ENCODE data around the gene IL11.
A peak's percentile ranks its signal among the peaks of the same experiment; 100 is the strongest.
"Not testable (repeated sequence)": the region's sequence is repeated elsewhere in the genome, so short reads cannot be mapped to it uniquely, and the experiment has no call there.

Gene IL11

DNA sequence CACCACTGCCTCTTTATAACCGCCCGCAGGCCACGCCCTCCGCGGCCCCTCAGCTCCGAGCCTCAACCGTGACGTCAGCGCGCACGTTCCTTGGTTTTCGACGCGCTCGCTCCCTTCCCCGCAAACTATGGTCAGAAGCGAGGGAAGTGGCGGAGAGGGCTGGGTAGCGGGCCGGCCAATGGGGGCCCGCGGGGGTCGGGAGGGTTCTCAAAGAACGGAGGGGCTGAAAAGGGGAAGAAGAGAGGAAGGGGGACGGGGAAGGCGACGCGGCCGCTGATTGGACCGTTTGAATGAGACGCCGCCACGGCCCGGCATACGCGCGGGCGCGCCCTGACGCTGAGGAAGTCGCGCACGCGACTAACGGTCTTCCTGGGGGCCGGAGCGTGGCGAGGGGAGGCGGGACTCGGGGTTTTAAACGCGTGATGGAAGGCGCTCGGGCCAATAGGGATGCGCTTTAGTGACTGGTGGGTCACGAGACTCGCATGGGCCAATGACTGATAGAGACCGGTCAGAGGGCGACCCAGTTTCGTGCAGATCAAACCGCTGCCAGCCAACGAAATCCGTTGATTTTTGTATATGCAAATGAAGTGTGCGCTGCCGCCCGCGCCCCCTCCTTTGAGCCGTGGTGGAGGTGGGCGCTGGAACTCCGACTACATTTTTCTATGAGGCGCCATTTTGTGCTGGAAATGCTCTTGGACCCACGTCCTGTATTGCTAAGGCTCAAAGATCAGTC lies 37.7 kb upstream of the IL11 start:
- H3K4me3 ChIP-seq (ENCODE audit: low read depth, low read length), result peak overlapping the region; percentile 85
- TF ChIP-seq, protein P1, sequence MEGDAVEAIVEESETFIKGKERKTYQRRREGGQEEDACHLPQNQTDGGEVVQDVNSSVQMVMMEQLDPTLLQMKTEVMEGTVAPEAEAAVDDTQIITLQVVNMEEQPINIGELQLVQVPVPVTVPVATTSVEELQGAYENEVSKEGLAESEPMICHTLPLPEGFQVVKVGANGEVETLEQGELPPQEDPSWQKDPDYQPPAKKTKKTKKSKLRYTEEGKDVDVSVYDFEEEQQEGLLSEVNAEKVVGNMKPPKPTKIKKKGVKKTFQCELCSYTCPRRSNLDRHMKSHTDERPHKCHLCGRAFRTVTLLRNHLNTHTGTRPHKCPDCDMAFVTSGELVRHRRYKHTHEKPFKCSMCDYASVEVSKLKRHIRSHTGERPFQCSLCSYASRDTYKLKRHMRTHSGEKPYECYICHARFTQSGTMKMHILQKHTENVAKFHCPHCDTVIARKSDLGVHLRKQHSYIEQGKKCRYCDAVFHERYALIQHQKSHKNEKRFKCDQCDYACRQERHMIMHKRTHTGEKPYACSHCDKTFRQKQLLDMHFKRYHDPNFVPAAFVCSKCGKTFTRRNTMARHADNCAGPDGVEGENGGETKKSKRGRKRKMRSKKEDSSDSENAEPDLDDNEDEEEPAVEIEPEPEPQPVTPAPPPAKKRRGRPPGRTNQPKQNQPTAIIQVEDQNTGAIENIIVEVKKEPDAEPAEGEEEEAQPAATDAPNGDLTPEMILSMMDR (IDR thresholded peaks at IDR 0.05; ENCODE audit: low read depth, low read length, missing control alignments), result no peak
- DNase-seq (ENCODE audit: low read depth), result peak; percentile 99

- H3K4me3 ChIP-seq (ENCODE audit: low read depth, low read length), result peak within 1 kb of the TSS; percentile 85
- DNase-seq (ENCODE audit: low read depth), result not testable (repeated sequence)
Measured at GRCh38 chr19:55407550-55407799, 37.2 kb upstream of the IL11 start, which contains the start of gene UBE2S. Gene UBE2S, minus strand, starts transcription at chr19:55407788. Its CDS starts 199 bp downstream, at chr19:55407589.

GRCh38 chr19:55406826-55407549 lies 36.7 kb upstream of the IL11 start:
- TF ChIP-seq, protein P1 (IDR thresholded peaks at IDR 0.05; ENCODE audit: low read depth, low read length, missing control alignments), result no peak
- peak overlapping the region; percentile 85 for H3K4me3 ChIP-seq (ENCODE audit: low read depth, low read length)
- no peak for DNase-seq (ENCODE audit: low read depth)

DNA sequence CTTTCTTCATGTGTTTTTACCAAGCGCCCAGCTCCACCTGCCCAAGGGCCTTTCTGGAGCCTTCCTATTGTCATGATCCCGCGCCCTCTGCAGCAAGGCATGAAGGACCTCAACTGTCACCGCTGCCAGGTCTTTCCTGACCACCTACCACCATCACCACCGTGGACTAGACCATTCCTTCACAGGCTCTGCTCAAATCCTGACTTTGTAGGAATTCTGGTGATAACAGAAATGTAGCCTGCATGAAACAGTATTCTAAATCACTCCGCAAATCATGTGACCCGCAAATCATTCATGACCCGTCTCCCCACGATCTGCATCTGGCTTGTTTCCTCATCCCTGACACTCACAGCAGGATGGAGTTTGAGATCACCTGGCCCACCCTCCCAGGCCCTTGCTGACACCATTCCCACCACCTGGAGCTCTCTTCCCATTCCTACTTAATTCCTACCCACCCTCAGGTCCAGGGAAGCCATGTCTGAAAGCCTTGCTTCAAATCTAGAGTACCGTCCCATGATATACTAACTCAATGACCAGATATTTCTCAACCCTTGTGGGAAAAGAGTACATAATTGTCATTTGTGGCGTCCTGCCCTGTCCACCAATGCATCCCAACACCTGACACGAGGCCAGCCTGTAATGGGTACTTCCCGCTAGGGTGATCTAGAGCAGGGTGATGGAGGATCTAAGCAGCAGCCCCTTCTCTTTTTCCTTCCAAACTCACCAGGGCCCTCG lies 36.0 kb upstream of the IL11 start:
- TF ChIP-seq, protein P1 (IDR thresholded peaks at IDR 0.05; ENCODE audit: low read depth, low read length, missing control alignments), result no peak
- peak overlapping the region; percentile 85 for H3K4me3 ChIP-seq (ENCODE audit: low read depth, low read length)
- no peak for DNase-seq (ENCODE audit: low read depth)

DNA sequence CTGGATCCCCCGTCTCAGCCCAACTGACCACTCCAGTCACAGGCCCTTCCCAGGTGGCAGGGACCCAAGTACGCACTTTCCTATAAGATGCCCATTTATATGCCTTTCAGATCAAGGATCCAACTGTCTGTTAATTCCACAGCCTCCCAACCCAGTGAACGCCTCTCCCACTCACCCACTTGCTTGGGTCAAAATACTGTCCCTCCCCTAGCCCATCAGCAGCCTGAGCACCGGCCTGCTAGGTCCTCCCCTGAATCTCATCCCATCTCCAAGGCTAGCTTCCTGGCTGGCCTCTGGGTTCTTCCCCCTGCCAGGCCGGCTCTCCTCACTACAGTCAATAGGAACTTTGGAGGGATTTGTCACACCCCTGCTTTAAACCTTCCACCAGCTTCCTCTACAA lies 35.4 kb upstream of the IL11 start:
- no peak for DNase-seq (ENCODE audit: low read depth)
- H3K4me3 ChIP-seq (ENCODE audit: low read depth, low read length), result peak overlapping the region; percentile 85
- TF ChIP-seq, protein P1 (IDR thresholded peaks at IDR 0.05; ENCODE audit: low read depth, low read length, missing control alignments), result no peak

- TF ChIP-seq, protein P1 (IDR thresholded peaks at IDR 0.05; ENCODE audit: low read depth, low read length, missing control alignments), result no peak
- H3K4me3 ChIP-seq (ENCODE audit: low read depth, low read length), result no peak overlapping the region
- no peak for DNase-seq (ENCODE audit: low read depth)
Measured at GRCh38 chr19:55402509-55402908, 32.2 kb upstream of the IL11 start.

DNA sequence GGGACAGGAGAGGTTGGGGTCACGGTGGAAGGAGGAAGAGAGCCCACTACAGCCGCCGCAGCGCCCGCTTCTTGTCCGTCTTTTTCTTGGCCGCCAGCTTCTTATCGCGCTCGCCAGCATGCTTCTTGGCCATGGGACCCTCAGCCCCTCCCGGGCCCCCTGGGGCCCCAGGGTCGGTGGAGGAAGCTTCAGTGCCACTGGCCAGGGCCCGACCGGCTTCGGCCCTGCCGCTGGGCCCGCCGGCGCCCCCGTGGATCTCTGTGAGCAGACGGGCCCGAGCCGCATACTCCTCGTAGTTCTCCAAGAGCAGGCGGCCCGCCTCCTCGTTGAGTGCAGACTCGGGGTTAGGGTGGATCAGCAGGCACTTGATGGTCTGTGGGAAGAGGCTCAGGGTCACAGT lies 31.1 kb upstream of the IL11 start:
- not testable (repeated sequence) for DNase-seq (ENCODE audit: low read depth); H3K4me3 ChIP-seq (ENCODE audit: low read depth, low read length)
